ENCODE data around the gene KDM4C. TPM values are rescaled to one million over a fixed set of nuclear protein-coding genes. Genes with fewer than 3 reads are reported as not detected.

KDM4C gene
- total RNA-seq, 2 experiments from 2014 or later: 60.1 to 61.3 TPM

DNA sequence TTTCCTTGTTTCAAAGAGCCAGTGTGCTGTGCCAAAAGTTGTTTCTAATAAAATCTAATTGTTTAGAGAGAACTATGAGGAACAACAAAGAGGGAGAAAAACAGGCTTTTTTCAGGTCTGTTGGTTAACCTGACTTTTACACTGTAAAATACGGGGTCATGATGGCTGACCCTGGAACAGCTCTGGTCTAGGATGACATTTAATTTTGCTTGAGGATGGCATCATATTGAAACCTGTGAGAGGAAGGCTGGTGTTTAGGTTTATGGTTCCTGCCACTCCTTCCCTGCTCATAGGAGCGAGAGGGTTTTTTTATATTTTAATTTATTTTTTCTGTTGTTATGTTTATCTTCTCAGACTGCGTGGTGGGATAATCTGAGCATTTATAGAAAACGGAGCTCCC, 327.6 kb downstream of the KDM4C start:
- Histone ChIP-seq H3K36me3 (ENCODE audit: insufficient read depth, low read length) (peaks cover 23% of the 10 kb centered on the region), H3K27ac (ENCODE audit: low read depth in 1 of 2, low read length in 2 of 2) (no peak overlapping the region), H3K9me3 (ENCODE audit: control insufficient read depth in 1 of 2, insufficient read depth in 1 of 2, low read length in 2 of 2) (no peaks in the 10 kb centered on the region), H3K4me1 (ENCODE audit: insufficient read depth, low read length) (no peaks in the 10 kb centered on the region), H3K27me3 (ENCODE audit: control insufficient read depth in 1 of 2, insufficient read depth in 2 of 2, low read length in 2 of 2) (no peaks in the 10 kb centered on the region), H3K4me3 (ENCODE audit: low read length) (no peak overlapping the region)
- intact Hi-C loops (cut with DNase I, micrococcal nuclease): no loop called here
- Mint-ChIP-seq H3K4me1 (ENCODE audit: low read depth) (no peaks in the 10 kb centered on the region), H3K4me3 (no peak overlapping the region), H3K27ac (no peak overlapping the region), H3K27me3 (no peaks in the 10 kb centered on the region), H3K36me3 (ENCODE audit: low read depth) (peaks cover 76% of the 10 kb centered on the region), H3K9me3 (no peaks in the 10 kb centered on the region)
- ATAC-seq (ENCODE audit: poor library complexity) (no peak), DNase-seq (no peak)
- ChIA-PET CTCF (no interaction called here), POLR2A (no interaction called here)
- no peak for TF ChIP-seq CTCF (IDR thresholded peaks at IDR 0.05)

GRCh38 chr9:7086389-7086788, 328.6 kb downstream of the KDM4C start:
- no peaks in the 10 kb centered on the region for H3K9me3 Mint-ChIP-seq
- CTCF ChIA-PET: no interaction called here
- peaks cover 77% of the 10 kb centered on the region for H3K36me3 Mint-ChIP-seq (ENCODE audit: low read depth)

DNA sequence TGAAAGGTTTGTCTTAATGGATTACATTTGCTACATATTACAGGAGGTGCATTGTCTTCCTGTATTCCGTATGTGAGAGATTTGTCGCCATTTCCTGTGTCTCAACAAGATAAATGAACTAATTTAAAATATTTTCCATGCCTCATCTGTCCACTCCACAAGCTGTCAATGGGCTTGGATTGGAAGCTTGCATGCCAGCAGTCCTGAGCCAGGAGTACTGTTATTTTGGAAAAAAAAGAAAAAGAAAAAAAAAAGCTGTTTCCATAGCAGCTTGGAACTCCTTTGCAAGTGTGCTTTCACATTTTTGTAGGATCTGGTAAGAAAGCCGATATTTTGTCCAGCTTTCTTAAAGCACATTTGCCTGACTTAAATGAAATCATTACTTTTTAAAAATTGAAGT, 330.8 kb downstream of the KDM4C start:
- no peak for ATAC-seq (ENCODE audit: poor library complexity)
- CTCF ChIA-PET: no interaction called here

More at GRCh38 chr9:7086389-7086788, 328.6 kb downstream of the KDM4C start:
- no peak for TF ChIP-seq CTCF (IDR thresholded peaks at IDR 0.05)
- intact Hi-C loops (cut with DNase I, micrococcal nuclease): no loop called here
- no peaks in the 10 kb centered on the region for H3K27me3 ChIP-seq (ENCODE audit: control insufficient read depth in 1 of 2, insufficient read depth in 2 of 2, low read length in 2 of 2)
- H3K4me3 Mint-ChIP-seq: no peak overlapping the region
- no peak for DNase-seq
- no peak overlapping the region for H3K27ac Mint-ChIP-seq
- no peak for ATAC-seq (ENCODE audit: poor library complexity)
- POLR2A ChIA-PET: no interaction called here
- H3K27ac ChIP-seq (ENCODE audit: low read depth in 1 of 2, low read length in 2 of 2): no peak overlapping the region
- H3K4me1 Mint-ChIP-seq (ENCODE audit: low read depth): no peaks in the 10 kb centered on the region
- no peaks in the 10 kb centered on the region for H3K27me3 Mint-ChIP-seq
- peaks cover 15% of the 10 kb centered on the region for H3K36me3 ChIP-seq (ENCODE audit: insufficient read depth, low read length)
- H3K9me3 ChIP-seq (ENCODE audit: control insufficient read depth in 1 of 2, insufficient read depth in 1 of 2, low read length in 2 of 2): no peaks in the 10 kb centered on the region
- H3K4me1 ChIP-seq (ENCODE audit: insufficient read depth, low read length): no peaks in the 10 kb centered on the region
- no peak overlapping the region for H3K4me3 ChIP-seq (ENCODE audit: low read length)

More for the DNA sequence above, 330.8 kb downstream of the KDM4C start:
- POLR2A ChIA-PET: no interaction called here
- H3K9me3 ChIP-seq (ENCODE audit: control insufficient read depth in 1 of 2, insufficient read depth in 1 of 2, low read length in 2 of 2): no peaks in the 10 kb centered on the region
- Mint-ChIP-seq H3K36me3 (ENCODE audit: low read depth) (peaks cover 78% of the 10 kb centered on the region), H3K4me1 (ENCODE audit: low read depth) (no peaks in the 10 kb centered on the region), H3K27me3 (no peaks in the 10 kb centered on the region), H3K27ac (no peak overlapping the region), H3K9me3 (no peaks in the 10 kb centered on the region), H3K4me3 (no peak overlapping the region)
- no peak overlapping the region for H3K27ac ChIP-seq (ENCODE audit: low read depth in 1 of 2, low read length in 2 of 2)
- peaks cover 19% of the 10 kb centered on the region for H3K36me3 ChIP-seq (ENCODE audit: insufficient read depth, low read length)
- no peak for TF ChIP-seq CTCF (IDR thresholded peaks at IDR 0.05)
- no peaks in the 10 kb centered on the region for H3K4me1 ChIP-seq (ENCODE audit: insufficient read depth, low read length)
- H3K4me3 ChIP-seq (ENCODE audit: low read length): no peak overlapping the region
- H3K27me3 ChIP-seq (ENCODE audit: control insufficient read depth in 1 of 2, insufficient read depth in 2 of 2, low read length in 2 of 2): no peaks in the 10 kb centered on the region
- DNase-seq: no peak
- intact Hi-C loops (cut with DNase I, micrococcal nuclease): no loop called here
